ENCODE data around the gene CCDC92B.

The CCDC92B gene

DNA sequence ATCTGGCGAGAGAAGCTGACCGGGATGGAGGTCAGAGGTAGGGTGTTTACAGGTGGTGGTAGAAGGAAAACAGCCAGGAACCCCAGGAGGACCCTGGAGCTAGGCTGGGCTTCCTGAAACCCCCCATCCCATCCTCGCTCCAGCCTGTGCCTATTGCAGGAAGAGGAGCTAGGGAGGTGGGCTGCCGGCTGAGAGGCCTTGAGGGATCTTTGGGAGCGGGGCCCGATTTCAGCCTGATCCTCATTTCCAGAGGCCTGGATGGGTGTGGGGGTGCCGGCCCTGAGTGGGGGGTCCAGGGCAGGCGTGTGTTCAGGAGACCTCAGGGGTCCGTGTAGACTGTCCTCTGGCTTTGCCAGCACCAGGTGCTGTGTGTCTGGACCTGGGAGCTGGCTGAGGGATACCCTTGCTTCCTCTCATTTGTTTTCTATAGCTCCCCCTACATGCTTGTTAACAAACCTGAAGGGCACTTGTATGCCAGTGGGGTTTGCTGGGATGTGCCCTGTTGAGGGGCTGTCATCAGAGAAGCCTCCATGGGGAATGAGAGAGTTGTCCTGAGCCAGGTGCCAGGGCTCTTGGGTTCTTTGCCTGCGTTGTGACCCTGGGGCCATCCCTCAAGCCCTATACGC, 27.9 kb upstream of the CCDC92B start:
- DNase-seq = no peak

GRCh38 chr17:2776589-2777241, 27.3 kb upstream of the CCDC92B start:
- no peak for DNase-seq

DNA sequence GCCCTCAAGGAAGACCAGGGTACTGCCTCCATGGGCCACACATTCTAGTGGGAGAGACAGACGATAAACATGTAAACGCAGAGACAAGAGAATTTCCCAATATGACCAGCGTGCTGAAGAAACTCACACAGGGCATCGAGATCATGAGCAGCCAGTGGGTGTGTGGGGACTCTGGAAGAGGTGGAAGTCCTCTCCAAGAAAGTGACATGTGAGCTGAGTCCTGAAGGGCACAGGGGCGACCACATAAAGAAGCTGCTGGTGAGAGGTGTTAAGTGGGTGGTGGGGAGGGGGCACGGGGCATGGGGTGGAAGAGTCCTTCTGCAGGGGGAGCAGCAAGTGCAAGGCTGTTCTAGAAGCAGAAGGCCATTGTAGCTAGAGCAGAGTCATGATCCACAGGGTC, 25.8 kb upstream of the CCDC92B start:
- DNase-seq = no peak

- DNase-seq = no peak
These were observed 20.7 kb upstream of the CCDC92B start for GRCh38 chr17:2770129-2770528.

DNA sequence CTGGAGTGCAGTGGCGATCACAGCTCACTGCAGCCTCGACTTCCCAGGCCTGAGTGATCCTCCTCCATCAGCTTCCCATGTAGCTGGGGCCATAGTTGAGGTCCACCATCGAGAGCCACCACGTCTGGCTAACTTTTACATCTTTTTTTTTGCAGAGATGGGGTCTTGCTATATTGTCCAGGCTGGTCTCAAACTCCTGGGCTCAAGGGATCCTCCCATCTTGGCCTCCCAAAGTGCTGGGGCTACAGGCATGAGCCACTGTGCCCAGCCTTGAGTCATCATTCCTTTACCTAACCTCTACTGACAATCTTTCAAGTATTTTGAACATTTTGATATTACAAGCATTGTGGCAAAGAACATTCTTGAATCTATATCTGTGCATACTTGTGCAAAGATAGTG, 9.4 kb upstream of the CCDC92B start:
- no peak for DNase-seq

GRCh38 chr17:2755891-2756724, 6.7 kb upstream of the CCDC92B start:
- DNase-seq = no peak

- no peak for DNase-seq
These were observed 2.0 kb upstream of the CCDC92B start for GRCh38 chr17:2751491-2751890.

DNA sequence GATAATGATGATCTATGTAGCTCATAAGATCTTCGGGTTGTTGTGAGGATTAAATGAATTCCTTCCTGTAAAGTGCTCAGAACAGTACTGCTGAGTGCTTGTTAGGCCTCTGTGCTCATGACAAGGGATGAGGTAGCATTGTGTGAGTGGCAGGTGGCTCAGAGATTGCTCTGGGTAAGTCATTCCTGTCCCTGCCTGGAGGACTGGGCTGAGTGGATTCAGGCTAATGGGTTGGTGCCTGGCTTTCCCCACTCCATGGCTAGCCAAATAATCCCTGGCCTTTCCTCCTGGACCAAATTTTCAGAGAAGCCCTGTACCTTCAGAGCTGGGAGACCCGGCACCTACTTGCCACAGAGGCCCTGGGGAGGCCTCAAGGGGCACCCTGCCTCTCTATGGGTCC, 1.3 kb upstream of the CCDC92B start:
- DNase-seq = no peak

DNA sequence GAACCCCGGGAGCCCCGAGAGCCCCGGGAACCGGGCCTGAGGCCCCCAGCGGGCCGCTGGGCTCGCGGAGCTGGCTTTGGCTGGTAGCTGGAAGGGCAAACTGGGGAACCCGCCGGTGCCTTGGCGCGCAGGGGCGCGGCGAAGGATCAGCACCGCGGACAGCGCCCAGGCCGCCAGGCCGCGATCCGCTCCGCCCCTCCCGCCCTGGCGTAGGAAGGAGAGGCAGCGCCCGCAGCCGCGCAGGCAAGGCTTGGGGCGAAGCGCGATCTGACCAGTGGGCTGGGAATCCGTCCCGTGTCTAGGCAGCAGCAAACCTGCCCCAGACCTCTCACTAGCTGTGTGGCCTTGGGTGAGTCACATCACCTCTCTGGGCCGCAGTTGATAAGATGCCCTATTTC, 331 bp upstream of the CCDC92B start:
- DNase-seq = peak; percentile 55

GRCh38 chr17:2745317-2746037, 4.0 kb downstream of the CCDC92B start:
- no peak for DNase-seq

- no peak for DNase-seq
These were observed 11.8 kb downstream of the CCDC92B start for GRCh38 chr17:2737693-2738092.

DNA sequence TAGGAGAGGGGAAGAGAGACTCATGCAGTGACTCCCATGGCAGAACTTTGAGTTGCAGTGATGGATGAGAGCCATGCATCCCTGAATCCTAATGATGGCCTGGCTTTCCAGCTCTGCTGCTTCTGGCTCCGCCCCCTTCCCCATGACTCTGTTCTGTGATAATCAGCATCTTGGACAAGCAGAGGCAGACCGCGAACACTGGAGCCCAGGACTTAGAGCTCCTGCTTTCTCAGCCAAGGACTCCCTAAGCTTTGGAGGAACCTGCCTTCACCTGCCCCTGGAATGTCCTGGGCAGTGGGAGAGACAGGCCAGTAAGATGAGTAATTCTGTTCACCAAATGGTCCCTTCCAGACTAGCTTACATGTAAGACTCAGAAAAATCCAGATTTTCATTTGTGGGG, 12.5 kb downstream of the CCDC92B start:
- no peak for DNase-seq

- no peak for DNase-seq
These were observed 13.6 kb downstream of the CCDC92B start for GRCh38 chr17:2735896-2736295.

- no peak for DNase-seq
These were observed 14.5 kb downstream of the CCDC92B start for GRCh38 chr17:2734939-2735338.

- DNase-seq = no peak
These were observed 17.6 kb downstream of the CCDC92B start for GRCh38 chr17:2731807-2732206.

DNA sequence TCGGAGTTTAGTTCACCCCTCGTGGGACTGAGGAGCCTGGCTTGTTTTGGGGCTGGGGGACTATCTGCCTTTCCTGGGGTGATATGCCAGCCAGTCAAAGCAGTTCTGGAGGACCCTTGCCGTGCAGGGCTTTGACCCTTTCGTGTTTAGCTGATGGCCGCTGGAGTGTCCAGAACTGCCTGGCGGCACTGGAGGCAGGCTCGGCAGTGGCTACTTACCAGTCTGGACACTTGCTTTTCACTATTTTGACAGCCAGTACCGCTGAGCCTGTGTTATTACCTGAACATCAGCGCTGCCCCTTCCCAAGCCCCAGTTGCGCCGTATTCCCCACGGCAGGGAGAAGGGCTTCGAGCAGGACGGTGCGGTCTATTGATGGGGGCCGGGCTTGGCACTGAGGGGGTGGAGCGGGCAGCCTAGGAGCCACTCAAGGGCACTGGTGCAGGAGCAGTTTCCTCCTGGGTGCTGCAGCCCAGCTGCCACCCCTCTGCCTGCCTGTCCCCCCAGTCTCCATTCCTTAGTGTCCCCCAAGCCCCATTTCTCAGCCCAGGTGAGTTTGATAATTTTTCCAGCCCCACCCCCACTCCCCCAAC, 18.6 kb downstream of the CCDC92B start:
- no peak for DNase-seq

DNA sequence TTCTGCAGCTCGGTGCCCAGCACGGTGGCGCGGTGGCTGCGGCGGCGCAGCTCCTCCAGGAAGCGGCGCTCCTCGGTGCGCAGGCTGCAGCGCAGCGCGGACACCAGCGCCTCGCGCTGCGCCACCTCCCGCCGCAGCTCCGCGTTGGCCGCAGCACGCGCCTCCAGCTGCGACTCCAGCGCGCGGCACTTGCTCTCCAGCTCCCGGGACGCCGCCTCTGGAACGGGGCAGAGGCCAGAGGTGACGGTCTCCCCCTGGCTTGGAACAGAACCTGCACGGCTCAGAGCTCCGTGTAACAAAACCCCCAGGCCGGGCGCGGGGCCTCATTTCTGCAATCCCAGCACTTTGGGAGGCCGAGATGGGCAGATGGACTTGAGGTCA, 24.7 kb downstream of the CCDC92B start:
- DNase-seq = no peak

DNA sequence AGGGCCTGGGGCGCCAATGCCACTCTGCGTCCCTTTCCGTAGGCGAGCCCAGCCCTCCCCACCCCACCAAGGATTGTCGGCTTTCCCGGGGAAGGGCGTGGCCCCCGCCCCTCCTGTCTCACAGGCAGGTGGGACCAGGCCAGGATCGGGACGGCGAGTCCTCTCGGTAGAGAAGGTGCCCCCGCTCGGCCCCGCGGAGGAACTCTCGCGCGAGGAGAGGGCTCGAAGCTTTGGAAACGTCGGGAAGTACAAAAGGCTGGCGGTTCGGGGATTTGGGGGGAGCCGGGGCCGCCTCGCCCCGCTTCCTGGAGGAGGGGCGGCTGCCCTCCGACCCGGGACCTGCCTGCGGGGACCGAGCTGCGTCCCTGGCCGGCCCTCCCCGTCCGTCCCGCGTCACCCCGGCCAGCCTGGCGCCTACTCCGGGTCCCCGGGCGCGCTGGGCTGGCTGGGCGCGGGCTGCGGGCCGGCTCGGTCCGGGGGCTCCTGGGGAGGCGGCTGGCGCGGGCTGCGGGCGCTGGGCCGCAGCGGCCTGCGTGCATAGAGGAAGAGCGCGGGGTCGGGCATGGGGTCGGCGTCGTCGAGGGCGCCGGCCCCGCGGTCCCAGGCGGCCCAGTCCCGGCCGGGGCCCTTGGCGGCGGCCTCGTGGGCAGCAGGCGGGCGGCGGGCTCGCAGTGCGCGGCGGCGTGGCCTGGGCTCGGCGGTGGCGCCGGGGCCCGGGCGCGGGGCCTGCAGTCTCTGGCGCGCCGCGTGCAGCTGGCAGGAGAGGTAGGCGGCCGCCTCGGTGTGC, 25.3 kb downstream of the CCDC92B start:
- DNase-seq = no peak

- no peak for DNase-seq
These were observed 25.9 kb downstream of the CCDC92B start for GRCh38 chr17:2723505-2723996.

DNA sequence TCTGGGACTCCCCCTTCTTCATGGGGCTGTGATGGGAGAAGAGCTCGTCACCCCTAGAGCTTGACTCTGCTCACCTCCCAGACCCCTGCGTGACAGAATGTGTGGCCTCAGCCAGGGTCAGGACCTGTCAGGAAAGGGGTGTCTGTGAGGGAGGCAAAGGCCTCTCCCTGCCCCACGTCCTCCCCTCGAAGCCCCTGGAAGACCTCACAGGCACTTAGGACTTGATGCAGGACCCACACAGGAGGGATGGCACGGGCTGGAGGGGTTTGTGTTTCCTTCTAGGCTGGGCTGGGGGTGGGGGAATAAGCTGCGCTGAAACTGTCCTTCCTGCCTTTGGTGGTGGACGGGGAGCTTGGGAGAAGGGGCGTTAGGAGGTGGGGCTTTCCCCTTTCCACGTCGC, 26.8 kb downstream of the CCDC92B start:
- no peak for DNase-seq

GRCh38 chr17:2721603-2722002, 27.8 kb downstream of the CCDC92B start:
- DNase-seq = no peak

DNA sequence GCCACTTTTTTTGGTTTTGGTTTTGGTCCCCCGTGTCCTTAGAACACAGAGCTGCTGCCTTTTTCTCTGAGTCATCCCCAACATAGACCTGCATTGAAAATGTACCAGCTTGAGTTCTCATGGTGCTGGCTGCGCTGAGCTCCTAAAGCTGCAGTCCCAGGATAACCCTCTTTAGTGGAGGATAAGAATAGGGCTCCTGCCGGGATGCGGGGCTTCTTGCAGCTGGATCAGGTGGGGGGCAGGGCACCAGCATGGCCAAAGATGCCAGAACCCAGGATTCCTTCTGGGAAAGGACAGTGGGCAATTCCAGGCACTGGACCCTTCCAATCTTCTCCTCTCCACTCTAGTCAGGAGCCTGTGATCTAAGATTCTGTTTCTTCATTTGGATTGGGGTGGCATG, 29.6 kb downstream of the CCDC92B start:
- no peak for DNase-seq
